ENCODE results near the gene NCKAP5.

GRCh38 chr2:132884292-132884691, 684.0 kb downstream of the NCKAP5 start:
- TF ChIP-seq, protein P1, sequence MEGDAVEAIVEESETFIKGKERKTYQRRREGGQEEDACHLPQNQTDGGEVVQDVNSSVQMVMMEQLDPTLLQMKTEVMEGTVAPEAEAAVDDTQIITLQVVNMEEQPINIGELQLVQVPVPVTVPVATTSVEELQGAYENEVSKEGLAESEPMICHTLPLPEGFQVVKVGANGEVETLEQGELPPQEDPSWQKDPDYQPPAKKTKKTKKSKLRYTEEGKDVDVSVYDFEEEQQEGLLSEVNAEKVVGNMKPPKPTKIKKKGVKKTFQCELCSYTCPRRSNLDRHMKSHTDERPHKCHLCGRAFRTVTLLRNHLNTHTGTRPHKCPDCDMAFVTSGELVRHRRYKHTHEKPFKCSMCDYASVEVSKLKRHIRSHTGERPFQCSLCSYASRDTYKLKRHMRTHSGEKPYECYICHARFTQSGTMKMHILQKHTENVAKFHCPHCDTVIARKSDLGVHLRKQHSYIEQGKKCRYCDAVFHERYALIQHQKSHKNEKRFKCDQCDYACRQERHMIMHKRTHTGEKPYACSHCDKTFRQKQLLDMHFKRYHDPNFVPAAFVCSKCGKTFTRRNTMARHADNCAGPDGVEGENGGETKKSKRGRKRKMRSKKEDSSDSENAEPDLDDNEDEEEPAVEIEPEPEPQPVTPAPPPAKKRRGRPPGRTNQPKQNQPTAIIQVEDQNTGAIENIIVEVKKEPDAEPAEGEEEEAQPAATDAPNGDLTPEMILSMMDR (conservative IDR thresholded peaks at IDR 0.05), result no peak
- no peak for TF ChIP-seq EZH2 (IDR thresholded peaks at IDR 0.05; ENCODE audit: low read depth)
